HG02571 (cell line): ENCODE results near the gene RTL1.

Experiments used
- ATAC-seq: cut with Tn5 transposase; IDR thresholded peaks from one replicate; pipeline ENCODE4 v1.9.1; 2021; ENCODE audit warnings: mild to moderate bottlenecking, moderate library complexity; ENCODE audit not compliant: unreplicated experiment

RTL1 gene

GRCh38 chr14:100836311-100836805, 67.2 kb downstream of the RTL1 start:
- no peak for ATAC-seq

GRCh38 chr14:100835548-100836310, 67.8 kb downstream of the RTL1 start:
- ATAC-seq, result no peak

- ATAC-seq, result no peak
Observed at GRCh38 chr14:100834794-100835547, 68.6 kb downstream of the RTL1 start.

- ATAC-seq, result no peak
Observed at GRCh38 chr14:100834082-100834793, 69.3 kb downstream of the RTL1 start.

- no peak for ATAC-seq
Observed at GRCh38 chr14:100832311-100832960, 71.1 kb downstream of the RTL1 start.

GRCh38 chr14:100830681-100831080, 72.8 kb downstream of the RTL1 start:
- ATAC-seq, result no peak
